ENCODE measurements around the gene CAMSAP1.

Gene CAMSAP1

GRCh38 chr9:135809166-135809565, 98.2 kb downstream of the CAMSAP1 start:
- FAIRE-seq (no peak), DNase-seq (ENCODE audit: insufficient read length) (no peak)
- TF ChIP-seq TAF1 (IDR thresholded peaks at IDR 0.05; ENCODE audit: borderline replicate concordance, low read depth, low read length) = no peak
- TF ChIP-seq POLR2A (IDR thresholded peaks at IDR 0.05; ENCODE audit: low read depth, low read length) = no peak
- TF ChIP-seq POLR2AphosphoS5 (IDR thresholded peaks at IDR 0.05; ENCODE audit: low read depth, low read length) = no peak

GRCh38 chr9:135805422-135806022, 101.8 kb downstream of the CAMSAP1 start:
- no peak for DNase-seq (ENCODE audit: insufficient read length)
- FAIRE-seq = no peak
- no peak for TF ChIP-seq POLR2A (IDR thresholded peaks at IDR 0.05; ENCODE audit: low read depth, low read length)
- no peak for TF ChIP-seq TAF1 (IDR thresholded peaks at IDR 0.05; ENCODE audit: borderline replicate concordance, low read depth, low read length)
- TF ChIP-seq POLR2AphosphoS5 (IDR thresholded peaks at IDR 0.05; ENCODE audit: low read depth, low read length) = no peak

GRCh38 chr9:135804581-135805421, 102.5 kb downstream of the CAMSAP1 start:
- no peak for TF ChIP-seq POLR2AphosphoS5 (IDR thresholded peaks at IDR 0.05; ENCODE audit: low read depth, low read length)
- TF ChIP-seq TAF1 (IDR thresholded peaks at IDR 0.05; ENCODE audit: borderline replicate concordance, low read depth, low read length) = no peak
- TF ChIP-seq POLR2A (IDR thresholded peaks at IDR 0.05; ENCODE audit: low read depth, low read length) = no peak
- FAIRE-seq (no peak), DNase-seq (ENCODE audit: insufficient read length) (no peak)

- no peak for TF ChIP-seq TAF1 (IDR thresholded peaks at IDR 0.05; ENCODE audit: borderline replicate concordance, low read depth, low read length)
- TF ChIP-seq POLR2A (IDR thresholded peaks at IDR 0.05; ENCODE audit: low read depth, low read length) = no peak
- TF ChIP-seq POLR2AphosphoS5 (IDR thresholded peaks at IDR 0.05; ENCODE audit: low read depth, low read length) = no peak
- DNase-seq (ENCODE audit: insufficient read length) (no peak), FAIRE-seq (no peak)
Measured at GRCh38 chr9:135803441-135803840, 103.9 kb downstream of the CAMSAP1 start.

- no peak for TF ChIP-seq POLR2AphosphoS5 (IDR thresholded peaks at IDR 0.05; ENCODE audit: low read depth, low read length)
- TF ChIP-seq POLR2A (IDR thresholded peaks at IDR 0.05; ENCODE audit: low read depth, low read length) = no peak
- no peak for TF ChIP-seq TAF1 (IDR thresholded peaks at IDR 0.05; ENCODE audit: borderline replicate concordance, low read depth, low read length)
- FAIRE-seq = no peak
- no peak for DNase-seq (ENCODE audit: insufficient read length)
Measured at GRCh38 chr9:135802876-135803419, 104.4 kb downstream of the CAMSAP1 start.

- FAIRE-seq = no peak
- TF ChIP-seq POLR2A (IDR thresholded peaks at IDR 0.05; ENCODE audit: low read depth, low read length) (no peak), POLR2AphosphoS5 (IDR thresholded peaks at IDR 0.05; ENCODE audit: low read depth, low read length) (no peak), TAF1 (IDR thresholded peaks at IDR 0.05; ENCODE audit: borderline replicate concordance, low read depth, low read length) (no peak)
- no peak for DNase-seq (ENCODE audit: insufficient read length)
Measured at GRCh38 chr9:135801070-135801469, 106.3 kb downstream of the CAMSAP1 start.

GRCh38 chr9:135799261-135799660, 108.1 kb downstream of the CAMSAP1 start:
- TF ChIP-seq POLR2A (IDR thresholded peaks at IDR 0.05; ENCODE audit: low read depth, low read length) (no peak), TAF1 (IDR thresholded peaks at IDR 0.05; ENCODE audit: borderline replicate concordance, low read depth, low read length) (no peak), POLR2AphosphoS5 (IDR thresholded peaks at IDR 0.05; ENCODE audit: low read depth, low read length) (no peak)
- DNase-seq (ENCODE audit: insufficient read length) (no peak), FAIRE-seq (no peak)

- no peak for DNase-seq (ENCODE audit: insufficient read length)
- TF ChIP-seq POLR2AphosphoS5 (IDR thresholded peaks at IDR 0.05; ENCODE audit: low read depth, low read length) = no peak
- TF ChIP-seq POLR2A (IDR thresholded peaks at IDR 0.05; ENCODE audit: low read depth, low read length) = no peak
- TF ChIP-seq TAF1 (IDR thresholded peaks at IDR 0.05; ENCODE audit: borderline replicate concordance, low read depth, low read length) = no peak
- no peak for FAIRE-seq
Measured at GRCh38 chr9:135798263-135798585, 109.1 kb downstream of the CAMSAP1 start.

- DNase-seq (ENCODE audit: insufficient read length) = no peak
- no peak for FAIRE-seq
- TF ChIP-seq TAF1 (IDR thresholded peaks at IDR 0.05; ENCODE audit: borderline replicate concordance, low read depth, low read length) = no peak
- TF ChIP-seq POLR2AphosphoS5 (IDR thresholded peaks at IDR 0.05; ENCODE audit: low read depth, low read length) = no peak
- no peak for TF ChIP-seq POLR2A (IDR thresholded peaks at IDR 0.05; ENCODE audit: low read depth, low read length)
Measured at GRCh38 chr9:135797507-135798262, 109.7 kb downstream of the CAMSAP1 start.

GRCh38 chr9:135796784-135797485, 110.4 kb downstream of the CAMSAP1 start:
- DNase-seq (ENCODE audit: insufficient read length) (no peak), FAIRE-seq (no peak)
- TF ChIP-seq POLR2AphosphoS5 (IDR thresholded peaks at IDR 0.05; ENCODE audit: low read depth, low read length) (no peak), POLR2A (IDR thresholded peaks at IDR 0.05; ENCODE audit: low read depth, low read length) (no peak), TAF1 (IDR thresholded peaks at IDR 0.05; ENCODE audit: borderline replicate concordance, low read depth, low read length) (no peak)

- no peak for TF ChIP-seq POLR2A (IDR thresholded peaks at IDR 0.05; ENCODE audit: low read depth, low read length)
- no peak for TF ChIP-seq POLR2AphosphoS5 (IDR thresholded peaks at IDR 0.05; ENCODE audit: low read depth, low read length)
- no peak for TF ChIP-seq TAF1 (IDR thresholded peaks at IDR 0.05; ENCODE audit: borderline replicate concordance, low read depth, low read length)
- no peak for DNase-seq (ENCODE audit: insufficient read length)
- no peak for FAIRE-seq
Measured at GRCh38 chr9:135795391-135795790, 112.0 kb downstream of the CAMSAP1 start.
